ENCODE results near the gene OR1I1. TPM values are rescaled to one million over a fixed set of nuclear protein-coding genes. Genes with fewer than 3 reads are reported as not detected.

OR1I1 gene
- total and polyA plus RNA-seq, 4 donors = 0.05 to 0.09 TPM; not detected in 2

- H3K36me3 ChIP-seq (ENCODE audit: control insufficient read depth, insufficient read depth, low read length) = peaks cover 96% of the 10 kb centered on the region
- peaks cover 18% of the 10 kb centered on the region for H3K4me1 ChIP-seq (ENCODE audit: control insufficient read depth, insufficient read depth, low read length)
- H3K27ac ChIP-seq (ENCODE audit: low read depth, low read length) = no peak overlapping the region
- no peaks in the 10 kb centered on the region for H3K9me3 ChIP-seq (ENCODE audit: control insufficient read depth, insufficient read depth, low read length)
- H3K27me3 ChIP-seq (ENCODE audit: control insufficient read depth, insufficient read depth, low read length) = peaks cover 4% of the 10 kb centered on the region
- 86% methylated on average over 58 of the region's 58 CpGs for WGBS (ENCODE audit: insufficient coverage)
- no peak overlapping the region for H3K4me3 ChIP-seq (ENCODE audit: low read depth, low read length)
- DNase-seq (ENCODE audit: low read depth in 4 of 6, low spot score in 6 of 6) = peak in 1 of 6 donors; percentile 56
Observed at GRCh38 chr19:15113245-15114152, 31.5 kb downstream of the OR1I1 start.

- DNase-seq (ENCODE audit: low read depth in 4 of 6, low spot score in 6 of 6) = no peak
- no peak overlapping the region for H3K4me3 ChIP-seq (ENCODE audit: low read depth, low read length)
- WGBS (ENCODE audit: insufficient coverage) = 79% methylated on average over 6 of the region's 7 CpGs
- no peaks in the 10 kb centered on the region for H3K9me3 ChIP-seq (ENCODE audit: control insufficient read depth, insufficient read depth, low read length)
- H3K4me1 ChIP-seq (ENCODE audit: control insufficient read depth, insufficient read depth, low read length) = peaks cover 11% of the 10 kb centered on the region
- peaks cover 98% of the 10 kb centered on the region for H3K36me3 ChIP-seq (ENCODE audit: control insufficient read depth, insufficient read depth, low read length)
- H3K27me3 ChIP-seq (ENCODE audit: control insufficient read depth, insufficient read depth, low read length) = no peaks in the 10 kb centered on the region
- no peak overlapping the region for H3K27ac ChIP-seq (ENCODE audit: low read depth, low read length)
Observed at GRCh38 chr19:15114153-15114540, 32.1 kb downstream of the OR1I1 start.

- no peak overlapping the region for H3K4me3 ChIP-seq (ENCODE audit: low read depth, low read length)
- 75% methylated on average over 13 of the region's 13 CpGs for WGBS (ENCODE audit: insufficient coverage)
- no peak overlapping the region for H3K27ac ChIP-seq (ENCODE audit: low read depth, low read length)
- peaks cover 98% of the 10 kb centered on the region for H3K36me3 ChIP-seq (ENCODE audit: control insufficient read depth, insufficient read depth, low read length)
- no peaks in the 10 kb centered on the region for H3K9me3 ChIP-seq (ENCODE audit: control insufficient read depth, insufficient read depth, low read length)
- H3K4me1 ChIP-seq (ENCODE audit: control insufficient read depth, insufficient read depth, low read length) = peaks cover 11% of the 10 kb centered on the region
- no peaks in the 10 kb centered on the region for H3K27me3 ChIP-seq (ENCODE audit: control insufficient read depth, insufficient read depth, low read length)
- peak in 1 of 6 donors; percentile 45 for DNase-seq (ENCODE audit: low read depth in 4 of 6, low spot score in 6 of 6)
Observed at GRCh38 chr19:15115080-15115479, 33.1 kb downstream of the OR1I1 start.

DNA sequence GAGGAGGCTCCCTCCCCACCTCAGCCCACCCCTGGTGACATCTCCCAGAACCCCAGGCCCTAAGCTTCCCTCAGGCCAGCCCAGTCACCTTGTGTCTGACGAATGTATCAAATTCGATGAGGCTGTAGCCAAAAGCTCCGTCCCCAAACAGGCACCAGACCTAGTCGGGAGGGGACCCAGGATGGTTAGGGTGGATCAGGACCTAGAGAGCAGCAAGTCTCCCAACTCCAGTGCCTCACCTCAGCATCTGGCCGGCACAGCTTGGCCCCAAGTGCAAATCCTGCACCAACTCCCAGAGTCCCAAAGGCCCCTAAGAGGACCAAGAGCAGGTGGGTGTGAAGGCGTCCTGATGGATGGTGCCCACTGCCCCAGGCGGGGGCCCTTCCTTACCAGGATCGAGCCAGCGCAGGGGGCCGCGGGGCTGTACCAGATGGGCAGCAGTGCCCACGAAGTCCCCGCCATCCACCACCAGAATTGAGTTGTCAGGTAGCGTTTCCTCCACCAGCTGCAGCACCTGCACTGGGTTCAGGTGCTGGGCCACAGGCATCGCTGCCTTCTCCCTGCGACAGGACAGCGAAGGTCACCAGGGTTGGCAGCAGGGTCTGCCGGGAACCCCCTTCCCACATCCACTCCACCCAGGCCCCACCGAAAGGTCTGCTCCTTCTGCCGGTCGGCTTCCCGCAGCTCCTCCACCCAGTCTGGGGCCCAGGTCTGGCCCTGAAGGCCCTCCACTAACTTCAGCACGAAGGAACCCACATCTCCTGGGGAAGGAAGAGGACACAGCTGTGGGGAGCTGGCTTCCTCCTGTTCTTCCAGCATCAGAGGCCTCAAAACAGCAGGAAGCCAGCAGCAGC is 34.0 kb downstream of the OR1I1 start:
- WGBS (ENCODE audit: insufficient coverage) = 88% methylated on average over 17 of the region's 23 CpGs
- no peak overlapping the region for H3K27ac ChIP-seq (ENCODE audit: low read depth, low read length)
- peaks cover 11% of the 10 kb centered on the region for H3K4me1 ChIP-seq (ENCODE audit: control insufficient read depth, insufficient read depth, low read length)
- H3K9me3 ChIP-seq (ENCODE audit: control insufficient read depth, insufficient read depth, low read length) = no peaks in the 10 kb centered on the region
- no peak overlapping the region for H3K4me3 ChIP-seq (ENCODE audit: low read depth, low read length)
- DNase-seq (ENCODE audit: low read depth in 4 of 6, low spot score in 6 of 6) = no peak
- no peaks in the 10 kb centered on the region for H3K27me3 ChIP-seq (ENCODE audit: control insufficient read depth, insufficient read depth, low read length)
- H3K36me3 ChIP-seq (ENCODE audit: control insufficient read depth, insufficient read depth, low read length) = peaks cover 100% of the 10 kb centered on the region

DNA sequence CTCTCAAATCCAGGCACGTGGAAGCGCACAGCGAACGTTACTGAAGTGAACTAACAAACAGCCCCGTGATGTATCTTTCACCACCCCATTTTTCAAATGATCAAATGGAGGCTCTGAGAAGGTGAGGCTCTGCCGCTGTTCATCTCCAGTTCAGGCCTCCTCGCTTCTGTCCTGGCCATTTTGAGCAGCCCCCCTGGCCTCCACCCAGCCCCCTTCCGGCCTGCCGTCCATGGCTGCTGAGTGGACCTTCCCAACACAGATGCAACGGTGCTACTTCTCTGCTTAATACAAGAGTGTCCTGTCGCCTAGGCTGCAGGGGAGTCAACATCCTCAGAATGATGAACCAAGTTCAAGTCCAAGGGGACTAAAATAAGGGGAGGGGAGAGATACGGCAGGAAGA is 34.8 kb downstream of the OR1I1 start:
- no peak overlapping the region for H3K4me3 ChIP-seq (ENCODE audit: low read depth, low read length)
- no peak for DNase-seq (ENCODE audit: low read depth in 4 of 6, low spot score in 6 of 6)
- peaks cover 100% of the 10 kb centered on the region for H3K36me3 ChIP-seq (ENCODE audit: control insufficient read depth, insufficient read depth, low read length)
- no peaks in the 10 kb centered on the region for H3K9me3 ChIP-seq (ENCODE audit: control insufficient read depth, insufficient read depth, low read length)
- no peaks in the 10 kb centered on the region for H3K27me3 ChIP-seq (ENCODE audit: control insufficient read depth, insufficient read depth, low read length)
- no peak overlapping the region for H3K27ac ChIP-seq (ENCODE audit: low read depth, low read length)
- H3K4me1 ChIP-seq (ENCODE audit: control insufficient read depth, insufficient read depth, low read length) = peaks cover 11% of the 10 kb centered on the region
- WGBS (ENCODE audit: insufficient coverage) = 90% methylated on average over 10 of the region's 12 CpGs

- Histone ChIP-seq H3K4me1 (ENCODE audit: control insufficient read depth, insufficient read depth, low read length) (peaks cover 16% of the 10 kb centered on the region), H3K9me3 (ENCODE audit: control insufficient read depth, insufficient read depth, low read length) (no peaks in the 10 kb centered on the region), H3K27ac (ENCODE audit: low read depth, low read length) (no peak overlapping the region), H3K4me3 (ENCODE audit: low read depth, low read length) (no peak overlapping the region), H3K36me3 (ENCODE audit: control insufficient read depth, insufficient read depth, low read length) (peaks cover 100% of the 10 kb centered on the region), H3K27me3 (ENCODE audit: control insufficient read depth, insufficient read depth, low read length) (no peaks in the 10 kb centered on the region)
- WGBS (ENCODE audit: insufficient coverage) = 94% methylated on average over 2 of the region's 2 CpGs
- no peak for DNase-seq (ENCODE audit: low read depth in 4 of 6, low spot score in 6 of 6)
Observed at GRCh38 chr19:15118248-15118647, 36.2 kb downstream of the OR1I1 start.

- no peak overlapping the region for H3K4me3 ChIP-seq (ENCODE audit: low read depth, low read length)
- H3K36me3 ChIP-seq (ENCODE audit: control insufficient read depth, insufficient read depth, low read length) = peaks cover 100% of the 10 kb centered on the region
- no peak overlapping the region for H3K27ac ChIP-seq (ENCODE audit: low read depth, low read length)
- no peaks in the 10 kb centered on the region for H3K9me3 ChIP-seq (ENCODE audit: control insufficient read depth, insufficient read depth, low read length)
- no peak for DNase-seq (ENCODE audit: low read depth in 4 of 6, low spot score in 6 of 6)
- H3K4me1 ChIP-seq (ENCODE audit: control insufficient read depth, insufficient read depth, low read length) = peaks cover 23% of the 10 kb centered on the region
- 95% methylated on average over 18 of the region's 20 CpGs for WGBS (ENCODE audit: insufficient coverage)
- no peaks in the 10 kb centered on the region for H3K27me3 ChIP-seq (ENCODE audit: control insufficient read depth, insufficient read depth, low read length)
Observed at GRCh38 chr19:15118789-15119494, 36.9 kb downstream of the OR1I1 start.

GRCh38 chr19:15120135-15121026 is 38.4 kb downstream of the OR1I1 start:
- no peaks in the 10 kb centered on the region for H3K27me3 ChIP-seq (ENCODE audit: control insufficient read depth, insufficient read depth, low read length)
- 97% methylated on average over 13 of the region's 14 CpGs for WGBS (ENCODE audit: insufficient coverage)
- H3K4me3 ChIP-seq (ENCODE audit: low read depth, low read length) = no peak overlapping the region
- no peak overlapping the region for H3K27ac ChIP-seq (ENCODE audit: low read depth, low read length)
- H3K4me1 ChIP-seq (ENCODE audit: control insufficient read depth, insufficient read depth, low read length) = peaks cover 32% of the 10 kb centered on the region
- DNase-seq (ENCODE audit: low read depth in 4 of 6, low spot score in 6 of 6) = no peak
- H3K36me3 ChIP-seq (ENCODE audit: control insufficient read depth, insufficient read depth, low read length) = peaks cover 87% of the 10 kb centered on the region
- H3K9me3 ChIP-seq (ENCODE audit: control insufficient read depth, insufficient read depth, low read length) = no peaks in the 10 kb centered on the region
